CD4-positive, alpha-beta T cell treated with Interleukin-21 for 1 hour (primary cell): ENCODE results near the gene ANO7.

Experiments used
- DNase-seq: peaks from one replicate; pipeline ENCODE4 v3.0.0-alpha.2; 2020

The ANO7 gene

GRCh38 chr2:241254904-241255351, 66.5 kb downstream of the ANO7 start:
- DNase-seq = no peak

GRCh38 chr2:241255542-241256167, 67.2 kb downstream of the ANO7 start:
- no peak for DNase-seq

GRCh38 chr2:241256168-241256545, 67.7 kb downstream of the ANO7 start:
- no peak for DNase-seq

GRCh38 chr2:241257419-241258032, 69.0 kb downstream of the ANO7 start:
- no peak for DNase-seq

GRCh38 chr2:241258505-241259280, 70.2 kb downstream of the ANO7 start:
- no peak for DNase-seq

GRCh38 chr2:241260911-241261310, 72.4 kb downstream of the ANO7 start:
- DNase-seq = no peak

- DNase-seq = no peak
These were observed 73.2 kb downstream of the ANO7 start for GRCh38 chr2:241261628-241262027.

GRCh38 chr2:241263061-241263460, 74.6 kb downstream of the ANO7 start:
- DNase-seq = no peak

- DNase-seq = no peak
These were observed 77.0 kb downstream of the ANO7 start for GRCh38 chr2:241265506-241265905.

GRCh38 chr2:241267249-241268067, 79.0 kb downstream of the ANO7 start:
- DNase-seq = no peak

- no peak for DNase-seq
These were observed 79.8 kb downstream of the ANO7 start for GRCh38 chr2:241268306-241268705.

GRCh38 chr2:241268716-241269445, 80.4 kb downstream of the ANO7 start:
- no peak for DNase-seq

- DNase-seq = no peak
These were observed 81.4 kb downstream of the ANO7 start for GRCh38 chr2:241269707-241270520.

GRCh38 chr2:241270531-241270930, 82.1 kb downstream of the ANO7 start:
- no peak for DNase-seq

GRCh38 chr2:241271706-241272302, 83.3 kb downstream of the ANO7 start:
- peak; percentile 55 for DNase-seq

- DNase-seq = peak; percentile 59
These were observed 84.1 kb downstream of the ANO7 start for GRCh38 chr2:241272303-241273209.

- DNase-seq = no peak
These were observed 84.9 kb downstream of the ANO7 start for GRCh38 chr2:241273210-241274020.

GRCh38 chr2:241274127-241274526, 85.7 kb downstream of the ANO7 start:
- no peak for DNase-seq
